WTC11 (cell line): ENCODE data around the gene HDAC1. TPM values are rescaled to one million over a fixed set of nuclear protein-coding genes. Genes with fewer than 3 reads are reported as not detected.

Experiments
- ATAC-seq: fragments of 200-7000 bp; cut with Tn5 transposase; 2 replicates; pipeline ENCODE4 v1.10.0; 2021; ENCODE audit warnings: mild to moderate bottlenecking, moderate library complexity
- CTCF ChIA-PET: fragments of 300-600 bp; sonication (Branson Sonifier 250); formaldehyde crosslinking; loops from one replicate; lab custom pipeline; 2021; ENCODE audit warnings: antibody characterized with exemption; lab: Charles Lee
- POLR2A ChIA-PET: fragments of 350-600 bp; sonication (Branson Sonifier 250); formaldehyde crosslinking; loops from one replicate; lab custom pipeline; 2021; ENCODE audit warnings: antibody characterized with exemption; lab: Charles Lee
- DNase-seq: peaks from one replicate; pipeline ENCODE4 v3.0.0; 2021; ENCODE audit warnings: low spot score
- H3K27ac Mint-ChIP-seq: 2 replicates; pipeline ENCODE4 v1.8.0; 2021; ENCODE audit warnings: mixed read lengths
- H3K27me3 Mint-ChIP-seq: 2 replicates; pipeline ENCODE4 v1.8.0; 2021; ENCODE audit warnings: low read depth, mild to moderate bottlenecking, moderate library complexity, mixed read lengths
- H3K36me3 Mint-ChIP-seq: 2 replicates; pipeline ENCODE4 v1.8.0; 2021; ENCODE audit warnings: mixed read lengths
- H3K4me1 Mint-ChIP-seq: 2 replicates; pipeline ENCODE4 v1.8.0; 2022; ENCODE audit warnings: mixed read lengths
- H3K4me3 Mint-ChIP-seq: 2 replicates; pipeline ENCODE4 v1.8.0; 2021; ENCODE audit warnings: mild to moderate bottlenecking, moderate library complexity, mixed read lengths
- H3K9me3 Mint-ChIP-seq: 2 replicates; pipeline ENCODE4 v1.8.0; 2021; ENCODE audit warnings: mixed read lengths
- CBFB ChIP-seq: sonication (generic); formaldehyde crosslinking; IDR thresholded peaks from 2 replicates; pipeline ENCODE4 v1.8.1; 2022; ENCODE audit warnings: mild to moderate bottlenecking, low read depth, missing genetic modification reagents
- ELF4 ChIP-seq: sonication (generic); formaldehyde crosslinking; IDR thresholded peaks from 2 replicates; pipeline ENCODE4 v1.8.1; 2022; ENCODE audit warnings: low read depth, mild to moderate bottlenecking, moderate library complexity, missing genetic modification reagents
- EMX1 ChIP-seq: fragments of 250-450 bp; sonication (Bioruptor Pico); IDR thresholded peaks from 2 replicates; pipeline ENCODE4 v1.8.0; 2021; ENCODE audit warnings: mild to moderate bottlenecking
- ESRRA ChIP-seq: sonication (generic); formaldehyde crosslinking; IDR thresholded peaks from 2 replicates; pipeline ENCODE4 v1.8.1; 2022; ENCODE audit warnings: mild to moderate bottlenecking, missing genetic modification reagents, borderline replicate concordance
- IRF2 ChIP-seq: sonication (generic); formaldehyde crosslinking; IDR thresholded peaks from 2 replicates; pipeline ENCODE4 v1.8.0; 2022; ENCODE audit warnings: low read depth, missing genetic modification reagents, borderline replicate concordance
- JAZF1 ChIP-seq: fragments of 250-450 bp; sonication (Bioruptor Pico); IDR thresholded peaks from 2 replicates; pipeline ENCODE4 v1.9.0; 2021; ENCODE audit warnings: moderate library complexity, mild to moderate bottlenecking, inconsistent platforms
- SMAD4 ChIP-seq: sonication (generic); formaldehyde crosslinking; IDR thresholded peaks from 2 replicates; pipeline ENCODE4 v1.8.0; 2022; ENCODE audit warnings: mild to moderate bottlenecking, missing genetic modification reagents
- ZBTB21 ChIP-seq: sonication (generic); formaldehyde crosslinking; IDR thresholded peaks from 2 replicates; pipeline ENCODE4 v1.8.1; 2023; ENCODE audit warnings: mild to moderate bottlenecking, missing genetic modification reagents, borderline replicate concordance
- ZNF121 ChIP-seq: sonication (generic); formaldehyde crosslinking; IDR thresholded peaks from 2 replicates; pipeline ENCODE4 v1.8.0; 2023; ENCODE audit warnings: missing genetic modification reagents
- ZNF219 ChIP-seq: sonication (generic); formaldehyde crosslinking; IDR thresholded peaks from 2 replicates; pipeline ENCODE4 v1.8.0; 2023; ENCODE audit warnings: missing genetic modification reagents, mild to moderate bottlenecking, borderline replicate concordance
- ZNF263 ChIP-seq: sonication (generic); formaldehyde crosslinking; IDR thresholded peaks from 2 replicates; pipeline ENCODE4 v1.8.1; 2022; ENCODE audit warnings: low read depth, mild to moderate bottlenecking, moderate library complexity, missing genetic modification reagents
- ZNF416 ChIP-seq: fragments of 250-450 bp; sonication (Bioruptor Pico); IDR thresholded peaks from 2 replicates; pipeline ENCODE4 v1.9.0; 2021; ENCODE audit warnings: mild to moderate bottlenecking, inconsistent platforms
- ZNF671 ChIP-seq: fragments of 250-450 bp; sonication (Bioruptor Pico); IDR thresholded peaks from 2 replicates; pipeline ENCODE4 v1.8.0; 2021; ENCODE audit warnings: mild to moderate bottlenecking
- total RNA-seq: library from RNA; stranded (reverse); gene quantifications from 3 replicates; pipeline ENCODE4 v1.2.3, GENCODE V29; 2021
- TF ChIP-seq, protein P1 (sequence below): sonication (generic); formaldehyde crosslinking; IDR thresholded peaks from 2 replicates; pipeline ENCODE4 v1.8.1; 2023; ENCODE audit warnings: mild to moderate bottlenecking, missing genetic modification reagents, borderline replicate concordance
- TF ChIP-seq, protein P2 (sequence below): sonication (generic); formaldehyde crosslinking; conservative IDR thresholded peaks from 2 replicates; pipeline ENCODE4 v1.8.1; 2022; ENCODE audit warnings: mild to moderate bottlenecking, missing genetic modification reagents
- TF ChIP-seq, protein P3 (sequence below): sonication (generic); formaldehyde crosslinking; IDR thresholded peaks from 2 replicates; pipeline ENCODE4 v1.8.1; 2023; ENCODE audit warnings: mild to moderate bottlenecking, missing genetic modification reagents
- TF ChIP-seq, protein P4 (sequence below): sonication (generic); formaldehyde crosslinking; conservative IDR thresholded peaks from 2 replicates; pipeline ENCODE4 v1.8.1; 2023; ENCODE audit warnings: mild to moderate bottlenecking, low read depth, missing genetic modification reagents, moderate library complexity
- TF ChIP-seq, protein P5 (sequence below): fragments of 250-450 bp; sonication (Bioruptor Pico); conservative IDR thresholded peaks from 2 replicates; pipeline ENCODE4 v1.9.0; 2021; ENCODE audit warnings: mild to moderate bottlenecking
- TF ChIP-seq, protein P6 (sequence below): sonication (generic); formaldehyde crosslinking; IDR thresholded peaks from 2 replicates; pipeline ENCODE4 v1.8.1; 2022; ENCODE audit warnings: mild to moderate bottlenecking, moderate library complexity, missing genetic modification reagents
- TF ChIP-seq, protein P7 (sequence below): fragments of 200-600 bp; IDR thresholded peaks from 2 replicates; pipeline ENCODE4 v1.8.0; 2022; ENCODE audit warnings: antibody characterized with exemption

Gene HDAC1
- total RNA-seq, 1 experiment from 2014 or later, result 108 TPM

DNA sequence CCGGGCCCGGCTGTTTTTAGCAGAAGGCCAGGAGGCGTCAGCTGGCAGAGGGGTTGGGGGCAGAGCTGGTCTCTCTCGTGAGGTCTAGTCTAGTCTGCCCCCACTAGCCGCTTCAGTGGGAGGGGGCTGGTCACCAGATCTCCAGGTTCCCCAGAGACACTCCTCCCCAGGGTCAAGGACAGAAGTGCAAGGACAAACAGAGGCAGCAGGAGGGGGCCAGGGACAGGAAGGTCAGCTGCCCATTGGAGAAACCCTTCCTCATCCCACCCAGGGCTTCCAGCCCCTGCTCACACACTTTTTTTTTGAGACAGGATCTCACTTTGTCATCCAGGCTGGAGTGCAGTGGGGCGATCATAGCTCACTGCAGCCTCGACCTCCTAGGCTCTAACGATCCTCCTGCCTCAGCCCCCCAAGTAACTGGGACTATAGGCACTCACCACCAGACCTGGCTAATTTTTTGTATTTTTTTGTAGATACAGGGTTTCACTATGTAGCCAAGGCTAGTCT is 60.4 kb downstream of the HDAC1 start:
- H3K4me3 Mint-ChIP-seq, result peak overlapping the region; percentile 60
- ATAC-seq (no peak), DNase-seq (no peak)
- peaks cover 50% of the 10 kb centered on the region for H3K27me3 Mint-ChIP-seq
- ChIA-PET POLR2A (interaction anchor here (0.6 to 2.6 kb wide), 4 partner anchors 9 to 42 kb away, joined by 4 to 18 read pairs (median 6); partner anchors contain the start of genes BSDC1 and MARCKSL1), CTCF (interaction anchor here (1.8 to 2.1 kb wide), 2 partner anchors 11 to 112 kb away, joined by 11 to 21 read pairs; no protein-coding TSS in a partner anchor)
- no peak overlapping the region for H3K27ac Mint-ChIP-seq
- TF ChIP-seq, protein P1, sequence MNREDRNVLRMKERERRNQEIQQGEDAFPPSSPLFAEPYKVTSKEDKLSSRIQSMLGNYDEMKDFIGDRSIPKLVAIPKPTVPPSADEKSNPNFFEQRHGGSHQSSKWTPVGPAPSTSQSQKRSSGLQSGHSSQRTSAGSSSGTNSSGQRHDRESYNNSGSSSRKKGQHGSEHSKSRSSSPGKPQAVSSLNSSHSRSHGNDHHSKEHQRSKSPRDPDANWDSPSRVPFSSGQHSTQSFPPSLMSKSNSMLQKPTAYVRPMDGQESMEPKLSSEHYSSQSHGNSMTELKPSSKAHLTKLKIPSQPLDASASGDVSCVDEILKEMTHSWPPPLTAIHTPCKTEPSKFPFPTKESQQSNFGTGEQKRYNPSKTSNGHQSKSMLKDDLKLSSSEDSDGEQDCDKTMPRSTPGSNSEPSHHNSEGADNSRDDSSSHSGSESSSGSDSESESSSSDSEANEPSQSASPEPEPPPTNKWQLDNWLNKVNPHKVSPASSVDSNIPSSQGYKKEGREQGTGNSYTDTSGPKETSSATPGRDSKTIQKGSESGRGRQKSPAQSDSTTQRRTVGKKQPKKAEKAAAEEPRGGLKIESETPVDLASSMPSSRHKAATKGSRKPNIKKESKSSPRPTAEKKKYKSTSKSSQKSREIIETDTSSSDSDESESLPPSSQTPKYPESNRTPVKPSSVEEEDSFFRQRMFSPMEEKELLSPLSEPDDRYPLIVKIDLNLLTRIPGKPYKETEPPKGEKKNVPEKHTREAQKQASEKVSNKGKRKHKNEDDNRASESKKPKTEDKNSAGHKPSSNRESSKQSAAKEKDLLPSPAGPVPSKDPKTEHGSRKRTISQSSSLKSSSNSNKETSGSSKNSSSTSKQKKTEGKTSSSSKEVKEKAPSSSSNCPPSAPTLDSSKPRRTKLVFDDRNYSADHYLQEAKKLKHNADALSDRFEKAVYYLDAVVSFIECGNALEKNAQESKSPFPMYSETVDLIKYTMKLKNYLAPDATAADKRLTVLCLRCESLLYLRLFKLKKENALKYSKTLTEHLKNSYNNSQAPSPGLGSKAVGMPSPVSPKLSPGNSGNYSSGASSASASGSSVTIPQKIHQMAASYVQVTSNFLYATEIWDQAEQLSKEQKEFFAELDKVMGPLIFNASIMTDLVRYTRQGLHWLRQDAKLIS (CRISPR knock-in tag), result no peak
- no peak for TF ChIP-seq ZNF416 (CRISPR knock-in tag)
- TF ChIP-seq EMX1, result no peak
- no peak for TF ChIP-seq ZNF121 (CRISPR knock-in tag)
- TF ChIP-seq ESRRA (CRISPR knock-in tag), result no peak
- TF ChIP-seq IRF2 (CRISPR knock-in tag), result no peak
- TF ChIP-seq, protein P2, sequence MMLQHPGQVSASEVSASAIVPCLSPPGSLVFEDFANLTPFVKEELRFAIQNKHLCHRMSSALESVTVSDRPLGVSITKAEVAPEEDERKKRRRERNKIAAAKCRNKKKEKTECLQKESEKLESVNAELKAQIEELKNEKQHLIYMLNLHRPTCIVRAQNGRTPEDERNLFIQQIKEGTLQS (CRISPR knock-in tag), result no peak
- no peak for TF ChIP-seq ZNF263 (CRISPR knock-in tag)
- TF ChIP-seq, protein P3, sequence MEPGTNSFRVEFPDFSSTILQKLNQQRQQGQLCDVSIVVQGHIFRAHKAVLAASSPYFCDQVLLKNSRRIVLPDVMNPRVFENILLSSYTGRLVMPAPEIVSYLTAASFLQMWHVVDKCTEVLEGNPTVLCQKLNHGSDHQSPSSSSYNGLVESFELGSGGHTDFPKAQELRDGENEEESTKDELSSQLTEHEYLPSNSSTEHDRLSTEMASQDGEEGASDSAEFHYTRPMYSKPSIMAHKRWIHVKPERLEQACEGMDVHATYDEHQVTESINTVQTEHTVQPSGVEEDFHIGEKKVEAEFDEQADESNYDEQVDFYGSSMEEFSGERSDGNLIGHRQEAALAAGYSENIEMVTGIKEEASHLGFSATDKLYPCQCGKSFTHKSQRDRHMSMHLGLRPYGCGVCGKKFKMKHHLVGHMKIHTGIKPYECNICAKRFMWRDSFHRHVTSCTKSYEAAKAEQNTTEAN (CRISPR knock-in tag), result no peak
- TF ChIP-seq ZNF671 (CRISPR knock-in tag), result no peak
- no peak for TF ChIP-seq JAZF1 (CRISPR knock-in tag)
- TF ChIP-seq, protein P4, sequence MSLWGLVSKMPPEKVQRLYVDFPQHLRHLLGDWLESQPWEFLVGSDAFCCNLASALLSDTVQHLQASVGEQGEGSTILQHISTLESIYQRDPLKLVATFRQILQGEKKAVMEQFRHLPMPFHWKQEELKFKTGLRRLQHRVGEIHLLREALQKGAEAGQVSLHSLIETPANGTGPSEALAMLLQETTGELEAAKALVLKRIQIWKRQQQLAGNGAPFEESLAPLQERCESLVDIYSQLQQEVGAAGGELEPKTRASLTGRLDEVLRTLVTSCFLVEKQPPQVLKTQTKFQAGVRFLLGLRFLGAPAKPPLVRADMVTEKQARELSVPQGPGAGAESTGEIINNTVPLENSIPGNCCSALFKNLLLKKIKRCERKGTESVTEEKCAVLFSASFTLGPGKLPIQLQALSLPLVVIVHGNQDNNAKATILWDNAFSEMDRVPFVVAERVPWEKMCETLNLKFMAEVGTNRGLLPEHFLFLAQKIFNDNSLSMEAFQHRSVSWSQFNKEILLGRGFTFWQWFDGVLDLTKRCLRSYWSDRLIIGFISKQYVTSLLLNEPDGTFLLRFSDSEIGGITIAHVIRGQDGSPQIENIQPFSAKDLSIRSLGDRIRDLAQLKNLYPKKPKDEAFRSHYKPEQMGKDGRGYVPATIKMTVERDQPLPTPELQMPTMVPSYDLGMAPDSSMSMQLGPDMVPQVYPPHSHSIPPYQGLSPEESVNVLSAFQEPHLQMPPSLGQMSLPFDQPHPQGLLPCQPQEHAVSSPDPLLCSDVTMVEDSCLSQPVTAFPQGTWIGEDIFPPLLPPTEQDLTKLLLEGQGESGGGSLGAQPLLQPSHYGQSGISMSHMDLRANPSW, result no peak
- TF ChIP-seq CBFB (CRISPR knock-in tag), result no peak
- TF ChIP-seq, protein P5, sequence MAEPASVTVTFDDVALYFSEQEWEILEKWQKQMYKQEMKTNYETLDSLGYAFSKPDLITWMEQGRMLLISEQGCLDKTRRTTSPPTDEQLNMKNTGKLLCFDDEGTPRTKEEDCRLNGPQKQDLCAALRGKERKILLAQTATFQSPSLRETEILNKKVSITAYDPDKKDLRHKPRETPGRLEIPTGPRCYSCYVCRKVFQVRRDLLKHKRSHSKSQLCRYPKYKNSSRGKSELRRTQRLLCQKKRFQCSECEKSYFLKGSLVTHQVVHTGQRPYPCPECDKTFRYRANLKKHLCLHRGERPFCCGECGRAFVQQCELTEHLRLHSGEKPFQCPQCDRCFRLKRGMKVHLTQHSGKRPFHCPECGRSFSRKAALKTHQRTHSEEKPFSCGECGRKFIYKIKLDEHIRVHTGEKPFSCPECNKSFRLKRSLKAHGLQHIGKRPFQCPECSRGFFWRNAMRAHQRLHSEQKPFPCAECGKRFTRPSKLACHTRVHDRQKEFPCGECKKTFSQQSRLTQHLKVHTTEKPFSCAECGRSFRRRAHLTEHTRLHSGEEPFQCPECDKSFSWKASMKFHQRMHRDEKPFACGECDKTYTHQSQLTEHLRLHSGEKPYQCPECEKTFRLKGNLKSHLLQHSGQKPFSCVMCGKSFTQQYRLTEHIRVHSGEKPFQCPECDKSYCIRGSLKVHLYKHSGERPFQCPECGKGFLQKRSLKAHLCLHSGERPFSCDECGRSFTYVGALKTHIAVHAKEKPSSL (CRISPR knock-in tag), result no peak
- no peak for TF ChIP-seq ZBTB21 (CRISPR knock-in tag)
- no peak for TF ChIP-seq ZNF219
- TF ChIP-seq, protein P6, sequence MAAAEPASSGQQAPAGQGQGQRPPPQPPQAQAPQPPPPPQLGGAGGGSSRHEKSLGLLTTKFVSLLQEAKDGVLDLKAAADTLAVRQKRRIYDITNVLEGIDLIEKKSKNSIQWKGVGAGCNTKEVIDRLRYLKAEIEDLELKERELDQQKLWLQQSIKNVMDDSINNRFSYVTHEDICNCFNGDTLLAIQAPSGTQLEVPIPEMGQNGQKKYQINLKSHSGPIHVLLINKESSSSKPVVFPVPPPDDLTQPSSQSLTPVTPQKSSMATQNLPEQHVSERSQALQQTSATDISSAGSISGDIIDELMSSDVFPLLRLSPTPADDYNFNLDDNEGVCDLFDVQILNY (CRISPR knock-in tag), result no peak
- TF ChIP-seq, protein P7, sequence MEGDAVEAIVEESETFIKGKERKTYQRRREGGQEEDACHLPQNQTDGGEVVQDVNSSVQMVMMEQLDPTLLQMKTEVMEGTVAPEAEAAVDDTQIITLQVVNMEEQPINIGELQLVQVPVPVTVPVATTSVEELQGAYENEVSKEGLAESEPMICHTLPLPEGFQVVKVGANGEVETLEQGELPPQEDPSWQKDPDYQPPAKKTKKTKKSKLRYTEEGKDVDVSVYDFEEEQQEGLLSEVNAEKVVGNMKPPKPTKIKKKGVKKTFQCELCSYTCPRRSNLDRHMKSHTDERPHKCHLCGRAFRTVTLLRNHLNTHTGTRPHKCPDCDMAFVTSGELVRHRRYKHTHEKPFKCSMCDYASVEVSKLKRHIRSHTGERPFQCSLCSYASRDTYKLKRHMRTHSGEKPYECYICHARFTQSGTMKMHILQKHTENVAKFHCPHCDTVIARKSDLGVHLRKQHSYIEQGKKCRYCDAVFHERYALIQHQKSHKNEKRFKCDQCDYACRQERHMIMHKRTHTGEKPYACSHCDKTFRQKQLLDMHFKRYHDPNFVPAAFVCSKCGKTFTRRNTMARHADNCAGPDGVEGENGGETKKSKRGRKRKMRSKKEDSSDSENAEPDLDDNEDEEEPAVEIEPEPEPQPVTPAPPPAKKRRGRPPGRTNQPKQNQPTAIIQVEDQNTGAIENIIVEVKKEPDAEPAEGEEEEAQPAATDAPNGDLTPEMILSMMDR, result no peak
- TF ChIP-seq ELF4 (CRISPR knock-in tag), result no peak
- TF ChIP-seq SMAD4 (CRISPR knock-in tag), result no peak
- H3K36me3 Mint-ChIP-seq, result peaks cover 11% of the 10 kb centered on the region
- peaks cover 11% of the 10 kb centered on the region for H3K9me3 Mint-ChIP-seq
- H3K4me1 Mint-ChIP-seq, result peaks cover 18% of the 10 kb centered on the region
